GM21717 (cell line): ENCODE data around the gene HPDL.
A peak's percentile ranks its signal among the peaks of the same experiment; 100 is the strongest.
"Not testable (repeated sequence)": the region's sequence is repeated elsewhere in the genome, so short reads cannot be mapped to it uniquely, and the experiment has no call there.

Experiments
- ATAC-seq: cut with Tn5 transposase; IDR thresholded peaks from one replicate; pipeline ENCODE4 v1.9.1; 2021; ENCODE audit warnings: mild to moderate bottlenecking, moderate library complexity; ENCODE audit not compliant: unreplicated experiment

Gene HPDL

DNA sequence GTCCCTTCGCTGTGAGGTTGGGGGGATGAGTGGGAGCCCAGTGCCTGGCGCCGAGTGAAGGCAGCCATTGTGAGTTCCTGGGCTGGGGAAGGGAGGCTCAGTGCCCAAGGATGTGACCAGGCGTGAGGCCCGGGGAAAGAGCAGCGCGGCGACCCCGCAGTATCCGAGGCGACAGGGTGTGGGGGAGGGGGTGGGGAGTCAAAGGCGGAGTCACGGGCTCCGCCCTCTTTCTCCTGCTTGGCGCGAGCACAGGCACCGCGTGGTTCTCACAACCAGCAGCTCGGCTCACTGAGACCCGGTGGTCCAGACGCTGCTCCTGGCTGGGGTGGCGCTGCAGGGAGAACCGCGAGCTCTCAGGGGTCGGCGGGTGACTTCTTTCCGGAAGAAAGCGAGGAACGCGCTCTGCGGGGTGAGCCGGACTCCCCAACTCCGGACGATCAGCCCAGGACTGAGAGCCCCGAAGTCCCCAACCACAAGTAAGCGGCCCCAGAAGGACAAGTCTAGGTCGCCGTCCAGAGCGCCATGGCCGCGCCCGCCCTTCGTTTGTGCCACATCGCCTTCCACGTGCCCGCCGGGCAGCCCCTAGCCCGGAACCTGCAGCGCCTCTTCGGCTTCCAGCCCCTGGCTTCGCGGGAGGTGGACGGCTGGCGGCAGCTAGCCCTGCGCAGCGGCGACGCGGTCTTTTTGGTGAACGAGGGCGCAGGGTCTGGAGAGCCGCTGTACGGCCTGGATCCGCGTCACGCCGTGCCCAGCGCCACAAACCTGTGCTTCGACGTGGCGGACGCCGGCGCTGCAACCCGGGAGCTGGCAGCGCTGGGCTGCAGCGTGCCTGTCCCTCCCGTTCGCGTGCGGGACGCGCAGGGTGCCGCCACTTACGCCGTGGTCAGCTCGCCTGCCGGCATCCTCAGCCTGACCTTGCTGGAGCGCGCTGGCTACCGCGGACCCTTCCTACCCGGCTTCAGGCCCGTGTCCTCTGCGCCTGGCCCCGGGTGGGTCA, at the start of gene HPDL:
TSS of gene HPDL (plus strand) at position 269 of the 997 bp plus-strand sequence. CDS start at position 523, 254 bp downstream.
- ATAC-seq: peak; percentile 58

DNA sequence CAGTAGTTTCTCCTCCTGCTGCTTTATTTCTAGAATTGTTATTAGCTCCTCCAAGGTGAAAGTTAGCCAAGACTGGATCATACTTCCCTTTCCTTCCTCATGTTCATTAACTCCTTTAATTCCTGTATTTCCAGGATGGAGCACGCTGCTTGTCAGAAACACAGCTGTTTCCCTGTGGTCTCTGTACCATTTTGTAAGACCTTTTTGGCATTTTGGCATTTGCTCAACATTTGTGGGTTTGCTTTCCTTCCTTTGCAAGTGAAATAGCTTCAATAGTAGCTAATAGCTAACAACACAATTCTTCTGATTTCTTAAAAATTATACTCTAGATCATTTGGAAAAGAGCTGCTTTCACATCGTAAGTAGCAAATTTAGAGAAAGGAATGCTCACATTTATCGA, 44.3 kb upstream of the HPDL start:
- ATAC-seq: no peak

DNA sequence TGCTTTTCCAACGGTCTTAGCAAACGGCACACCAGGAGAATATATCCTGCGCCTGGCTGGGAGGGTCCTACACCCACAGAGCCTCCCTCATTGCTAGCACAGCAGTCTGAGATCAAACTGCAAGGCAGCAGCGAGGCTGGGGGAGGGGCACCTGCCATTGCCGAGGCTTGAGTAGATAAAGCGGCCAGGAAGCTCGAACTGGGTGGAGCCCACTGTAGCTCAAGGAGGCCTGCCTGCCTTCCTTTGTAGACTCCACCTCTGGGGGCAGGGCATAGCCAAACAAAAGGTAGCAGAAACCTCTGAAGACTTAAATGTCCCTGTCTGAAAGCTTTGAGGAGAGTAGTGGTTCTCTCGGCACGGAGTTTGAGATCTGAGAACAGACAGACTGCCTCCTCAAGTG, 41.8 kb upstream of the HPDL start:
- ATAC-seq: not testable (repeated sequence)

- ATAC-seq: not testable (repeated sequence)
These were observed 40.2 kb upstream of the HPDL start for GRCh38 chr1:45286521-45286920.

- ATAC-seq: not testable (repeated sequence)
These were observed 35.7 kb upstream of the HPDL start for GRCh38 chr1:45291002-45291401.

GRCh38 chr1:45291716-45292115, 35.0 kb upstream of the HPDL start:
- ATAC-seq: no peak

GRCh38 chr1:45297666-45298356, 28.9 kb upstream of the HPDL start:
- no peak for ATAC-seq

GRCh38 chr1:45299296-45299695, 27.4 kb upstream of the HPDL start:
- ATAC-seq: no peak

GRCh38 chr1:45299981-45300668, 26.6 kb upstream of the HPDL start:
- no peak for ATAC-seq

GRCh38 chr1:45300669-45300997, 26.1 kb upstream of the HPDL start:
- no peak for ATAC-seq

GRCh38 chr1:45302505-45303150, 24.1 kb upstream of the HPDL start:
- no peak for ATAC-seq

DNA sequence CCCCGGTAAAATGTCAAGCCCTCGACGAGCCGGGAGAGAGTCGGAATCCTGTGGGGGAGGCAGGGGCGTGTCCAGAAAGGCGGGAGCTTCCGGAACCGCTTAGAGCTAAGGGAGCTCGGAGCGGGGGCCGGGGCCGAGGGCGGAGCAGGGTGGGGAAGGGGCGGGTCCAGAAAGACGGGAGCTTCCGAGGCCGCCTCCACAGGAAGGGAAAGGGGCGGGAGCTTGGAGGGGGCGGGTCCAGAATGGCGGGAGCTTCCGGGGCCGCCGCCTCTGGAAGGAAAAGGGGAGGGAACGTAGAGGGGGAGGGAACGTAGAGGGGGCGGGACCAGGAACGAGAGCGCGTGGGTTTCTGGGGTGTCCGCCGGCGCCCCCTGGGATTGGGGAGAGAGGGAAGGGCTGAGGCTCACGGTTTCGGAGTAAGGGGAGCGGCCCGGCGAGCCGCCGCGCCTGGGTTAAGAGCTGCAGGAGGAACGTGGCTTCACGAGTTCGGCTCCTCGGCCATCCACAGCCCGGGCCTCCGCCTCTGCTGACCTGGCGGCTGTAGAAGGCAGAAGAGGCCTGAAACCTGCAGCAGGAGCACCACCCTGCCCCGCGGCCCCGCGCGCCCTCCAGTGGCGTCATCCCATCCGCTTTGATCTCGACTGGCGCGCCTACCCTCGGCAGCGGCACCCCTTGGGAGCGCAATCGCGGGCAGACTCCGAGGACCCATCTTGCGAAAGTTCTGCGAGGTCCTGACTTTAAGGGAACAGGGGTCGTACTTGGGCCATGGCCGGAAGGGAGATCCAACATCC, 23.0 kb upstream of the HPDL start:
- peak; percentile 60 for ATAC-seq

- ATAC-seq: no peak
These were observed 22.2 kb upstream of the HPDL start for GRCh38 chr1:45304311-45305081.

DNA sequence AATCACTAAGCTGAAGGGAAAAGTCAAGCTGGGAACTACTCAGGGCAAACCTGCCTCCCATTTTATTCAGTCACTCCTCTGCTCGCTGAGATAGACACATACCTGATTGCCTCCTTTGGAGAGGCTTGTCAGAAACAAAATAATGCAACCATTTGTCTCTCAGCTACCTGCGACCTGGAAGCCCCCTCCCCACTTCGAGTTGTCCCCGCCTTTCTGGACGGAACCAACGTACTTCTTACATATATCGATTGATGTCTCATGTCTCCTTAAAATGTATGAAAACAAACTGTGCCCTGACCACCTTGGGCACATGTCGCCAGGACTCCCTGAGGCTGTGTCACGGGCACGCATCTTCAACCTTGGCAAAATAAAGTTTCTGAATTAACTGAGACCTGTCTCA, 21.5 kb upstream of the HPDL start:
- ATAC-seq: no peak

DNA sequence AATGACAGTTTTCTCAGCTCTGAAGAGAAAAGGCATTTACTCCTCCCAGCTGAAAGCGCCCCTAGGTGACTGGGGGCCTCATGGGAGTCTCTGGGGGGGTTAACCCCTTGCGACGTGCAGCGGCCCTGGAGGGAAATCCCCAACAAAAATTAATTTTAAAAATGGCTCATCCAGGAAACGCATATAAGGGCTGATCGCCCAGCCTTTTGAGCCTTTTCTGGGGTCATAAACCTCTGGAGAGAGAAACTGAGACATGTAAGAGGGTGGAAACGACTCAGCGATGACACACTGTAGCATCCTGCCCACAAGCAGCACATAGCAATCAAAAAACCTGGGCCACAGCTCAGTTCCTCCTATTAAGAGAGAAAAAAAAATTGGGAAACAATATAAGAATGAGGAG, 20.4 kb upstream of the HPDL start:
- no peak for ATAC-seq

DNA sequence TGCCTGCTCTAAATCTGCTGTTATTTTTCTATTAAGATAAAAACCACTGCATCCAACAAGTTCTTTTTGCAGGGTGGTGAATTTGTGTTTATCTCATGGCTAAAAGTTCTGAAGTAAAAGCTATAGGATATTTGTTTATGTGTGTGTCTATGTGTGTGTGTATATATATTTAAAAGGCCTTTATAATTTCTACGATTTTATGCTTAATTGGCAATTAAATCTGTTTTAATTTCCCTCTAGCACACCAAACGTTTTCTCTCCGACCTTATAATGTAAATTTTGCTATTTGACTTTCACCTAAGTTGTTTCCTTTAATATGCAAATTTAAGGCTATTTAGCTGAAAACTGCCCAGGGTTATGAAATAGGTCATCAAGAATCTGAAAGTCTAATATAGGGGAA, 19.8 kb upstream of the HPDL start:
- no peak for ATAC-seq

- ATAC-seq: no peak
These were observed 12.4 kb upstream of the HPDL start for GRCh38 chr1:45314266-45314665.

DNA sequence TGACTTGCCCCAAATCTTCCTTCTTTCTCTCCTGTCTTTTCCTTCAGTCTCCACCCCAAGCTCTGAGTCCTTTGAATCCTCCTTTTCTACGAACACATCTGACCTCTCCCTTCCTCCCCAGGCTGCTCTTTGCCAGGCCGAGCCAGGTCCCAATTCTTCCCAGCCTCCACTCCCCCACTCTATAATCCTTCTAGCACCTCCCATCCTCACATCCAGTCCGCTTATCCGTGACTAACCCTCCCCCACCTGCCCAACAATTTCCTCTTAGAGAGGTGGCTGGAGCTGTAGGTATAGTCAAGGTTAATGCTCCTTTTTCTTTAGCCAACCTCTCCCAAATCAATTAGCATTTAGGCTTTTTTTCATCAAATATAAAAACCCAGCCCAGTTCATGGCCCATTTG, 9.5 kb upstream of the HPDL start:
- no peak for ATAC-seq

- no peak for ATAC-seq
These were observed 6.9 kb upstream of the HPDL start for GRCh38 chr1:45319761-45320160.
